Neural cell (in vitro differentiated cells): ENCODE data around the gene RPGRIP1L. TPM values are rescaled to one million over a fixed set of nuclear protein-coding genes. Genes with fewer than 3 reads are reported as not detected.

ENCODE experiments used
- H2AFZ ChIP-seq: fragments of 200-600, 300-800 bp; sonication (generic), shearing (Covaris generic); 2 replicates; pipeline ENCODE4 v1.6.0; 2014; ENCODE audit warnings: low read depth, mild to moderate bottlenecking, antibody characterized with exemption, low read length, moderate library complexity
- H3F3A ChIP-seq: fragments of 200-600 bp; shearing (Covaris generic); 2 replicates; pipeline ENCODE4 v1.6.1; 2016; ENCODE audit warnings: mild to moderate bottlenecking, moderate library complexity, mixed read lengths, antibody characterized with exemption, low read length; ENCODE audit not compliant: insufficient read depth, poor library complexity, severe bottlenecking
- H3K27ac ChIP-seq: fragments of 200-600, 300-800 bp; sonication (generic), shearing (Covaris generic); 2 replicates; pipeline ENCODE4 v1.5.1; 2014; ENCODE audit warnings: mild to moderate bottlenecking, low read length, moderate library complexity
- H3K27me3 ChIP-seq: fragments of 300-800, 200-600 bp; sonication (generic), shearing (Covaris generic); 2 replicates; pipeline ENCODE4 v1.6.0; 2014; ENCODE audit warnings: mild to moderate bottlenecking, low read depth, low read length, moderate library complexity; ENCODE audit not compliant: insufficient read depth
- H3K36me3 ChIP-seq: fragments of 300-800, 200-600 bp; sonication (generic), shearing (Covaris generic); 2 replicates; pipeline ENCODE4 v1.5.1; 2014; ENCODE audit warnings: mild to moderate bottlenecking, antibody characterized with exemption, low read length, moderate library complexity; ENCODE audit not compliant: insufficient read depth
- H3K4me2 ChIP-seq: fragments of 300-800, 200-600 bp; sonication (generic), shearing (Covaris generic); 2 replicates; pipeline ENCODE4 v1.6.0; 2014; ENCODE audit warnings: mild to moderate bottlenecking, low read length
- H3K4me3 ChIP-seq: fragments of 300-800, 200-600 bp; sonication (generic), shearing (Covaris generic); 2 replicates; pipeline ENCODE4 v1.5.1; 2014; ENCODE audit warnings: mild to moderate bottlenecking, low read length, moderate library complexity
- H3K79me2 ChIP-seq: fragments of 200-600 bp; shearing (Covaris generic); replicated peaks from 2 replicates; pipeline ENCODE4 v1.6.0; 2014; ENCODE audit warnings: mild to moderate bottlenecking, low read length, moderate library complexity; ENCODE audit not compliant: insufficient read depth
- H3K9ac ChIP-seq: fragments of 300-800, 200-600 bp; sonication (generic), shearing (Covaris generic); 2 replicates; pipeline ENCODE4 v1.6.1; 2016; ENCODE audit warnings: mild to moderate bottlenecking, low read length, mixed read lengths
- H3K9me2 ChIP-seq: fragments of 200-600 bp; shearing (Covaris generic); 2 replicates; pipeline ENCODE4 v1.6.1; 2016; ENCODE audit warnings: mild to moderate bottlenecking, low read length, mixed read lengths; ENCODE audit not compliant: insufficient read depth
- H3K9me3 ChIP-seq: fragments of 200-600, 300-800 bp; sonication (generic), shearing (Covaris generic); 2 replicates; pipeline ENCODE4 v1.6.1; 2016; ENCODE audit warnings: mild to moderate bottlenecking, mixed run types, low read length, moderate library complexity, mixed read lengths
- H4K20me1 ChIP-seq: fragments of 200-600 bp; shearing (Covaris generic); 2 replicates; pipeline ENCODE4 v1.6.1; 2016; ENCODE audit warnings: mild to moderate bottlenecking, mixed run types; ENCODE audit not compliant: insufficient read depth
- EP300 ChIP-seq: fragments of 450-650 bp; conservative IDR thresholded peaks from 2 replicates; pipeline ENCODE4 v1.6.1; 2014; ENCODE audit warnings: antibody characterized with exemption, mild to moderate bottlenecking, moderate library complexity; ENCODE audit not compliant: poor library complexity, severe bottlenecking
- EZH2 ChIP-seq: fragments of 200-600, 300-800 bp; shearing (Covaris generic), sonication (generic); IDR thresholded peaks from 2 replicates; pipeline ENCODE4 v1.6.1; 2014; ENCODE audit warnings: antibody characterized with exemption, low read length, borderline replicate concordance, mild to moderate bottlenecking; ENCODE audit not compliant: insufficient read depth, poor library complexity, severe bottlenecking
- MXI1 ChIP-seq: fragments of 450-650 bp; conservative IDR thresholded peaks from 2 replicates; pipeline ENCODE4 v1.6.1; 2014; ENCODE audit warnings: antibody characterized with exemption, mild to moderate bottlenecking; ENCODE audit not compliant: poor library complexity, severe bottlenecking
- RAD21 ChIP-seq: fragments of 450-650 bp; conservative IDR thresholded peaks from 2 replicates; pipeline ENCODE4 v1.6.1; 2014; ENCODE audit warnings: antibody characterized with exemption, mild to moderate bottlenecking, moderate library complexity
- SMC3 ChIP-seq: fragments of 450-650 bp; conservative IDR thresholded peaks from 2 replicates; pipeline ENCODE4 v1.6.1; 2014; ENCODE audit warnings: antibody characterized with exemption, mild to moderate bottlenecking, moderate library complexity; ENCODE audit not compliant: poor library complexity
- TAF1 ChIP-seq: IDR thresholded peaks from 2 replicates; pipeline ENCODE4 v1.6.1; 2012; ENCODE audit warnings: low read depth
- polyA plus RNA-seq: library from polyadenylated mRNA; depleted of rRNA; stranded (reverse); fragments of >200 nt; gene quantifications from 2 replicates; pipeline ENCODE4 v1.2.3, GENCODE V29; 2014
- TF ChIP-seq, protein P1 (sequence below): fragments of 450-650 bp; IDR thresholded peaks from 2 replicates; pipeline ENCODE4 v1.5.1; 2014; ENCODE audit warnings: antibody characterized with exemption, mild to moderate bottlenecking, moderate library complexity; ENCODE audit not compliant: poor library complexity, severe bottlenecking

The RPGRIP1L gene
- polyA plus RNA-seq, 1 donor from 2014 or later, result 24.6 TPM

DNA sequence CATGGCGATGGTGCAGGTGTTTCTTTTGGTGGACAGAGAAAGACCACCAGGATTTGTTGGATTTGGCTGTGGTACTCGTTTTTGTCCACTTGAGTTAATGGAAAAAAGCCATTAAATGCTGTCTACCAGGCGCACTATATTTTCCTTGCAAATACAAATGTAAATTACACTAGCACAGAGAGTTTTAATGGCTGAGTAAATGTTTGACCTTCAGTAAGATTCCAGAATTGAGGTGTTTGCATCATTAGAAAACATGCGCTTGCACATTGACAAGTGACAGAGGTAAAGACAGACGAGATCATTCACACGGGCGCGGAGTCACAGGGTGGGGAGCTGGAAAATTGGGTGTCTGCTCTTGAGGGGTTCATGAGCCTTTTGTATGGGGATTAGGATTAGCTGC, 147.1 kb downstream of the RPGRIP1L start:
- no peak overlapping the region for H3K27ac ChIP-seq
- H3F3A ChIP-seq, result no peaks in the 10 kb centered on the region
- H3K4me2 ChIP-seq, result no peak overlapping the region
- no peaks in the 10 kb centered on the region for H3K36me3 ChIP-seq
- H2AFZ ChIP-seq, result no peak overlapping the region
- H3K27me3 ChIP-seq, result no peaks in the 10 kb centered on the region
- H3K9me3 ChIP-seq, result no peaks in the 10 kb centered on the region
- H3K79me2 ChIP-seq, result no peaks in the 10 kb centered on the region
- no peak for TF ChIP-seq EZH2
- no peak overlapping the region for H3K9ac ChIP-seq
- no peaks in the 10 kb centered on the region for H3K9me2 ChIP-seq
- H3K4me3 ChIP-seq, result no peak overlapping the region
- no peaks in the 10 kb centered on the region for H4K20me1 ChIP-seq

DNA sequence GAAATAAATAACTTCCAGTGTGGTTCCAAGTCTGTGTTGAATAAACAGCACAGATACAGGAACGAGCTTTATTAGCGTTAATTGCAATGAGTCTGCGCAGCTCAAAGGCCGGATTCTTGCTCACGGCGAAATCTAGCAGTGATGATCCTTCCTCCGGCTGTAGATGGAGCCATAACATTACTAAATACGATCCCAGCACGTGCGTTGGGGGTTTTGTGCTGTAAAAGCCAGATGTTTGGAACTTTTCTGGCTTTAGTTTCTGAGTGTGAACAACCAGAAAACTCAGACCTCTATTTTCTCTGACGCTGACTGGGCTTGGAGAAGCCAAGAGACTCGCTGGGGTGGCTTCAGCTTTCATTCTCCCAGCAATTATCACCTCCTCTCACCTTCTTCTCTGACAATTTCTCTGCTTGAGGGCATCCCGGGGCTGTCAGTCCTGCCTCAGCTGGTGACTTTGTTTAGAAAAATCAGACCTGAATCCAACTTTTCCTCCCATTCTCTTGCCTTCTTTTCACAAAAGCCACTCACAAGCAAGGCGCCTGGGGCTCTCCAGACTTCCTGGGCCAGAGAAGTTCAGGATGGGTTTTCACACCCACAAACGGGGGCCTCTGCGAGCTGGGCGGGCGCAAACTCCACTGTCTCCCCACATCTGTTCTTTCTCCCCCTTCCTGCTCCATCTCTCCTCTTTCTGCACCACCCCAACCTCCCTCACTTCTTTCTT, 153.5 kb downstream of the RPGRIP1L start:
- Histone ChIP-seq H3K27ac (no peak overlapping the region), H3K4me2 (no peak overlapping the region), H3K27me3 (peaks cover 4% of the 10 kb centered on the region), H2AFZ (no peak overlapping the region), H3K79me2 (no peaks in the 10 kb centered on the region), H3F3A (no peaks in the 10 kb centered on the region), H3K4me3 (no peak overlapping the region), H3K36me3 (no peaks in the 10 kb centered on the region), H3K9ac (no peak overlapping the region), H3K9me3 (no peaks in the 10 kb centered on the region), H4K20me1 (no peaks in the 10 kb centered on the region), H3K9me2 (no peaks in the 10 kb centered on the region)
- TF ChIP-seq TAF1 (no peak), EP300 (no peak), RAD21 (peak; percentile 90), EZH2 (no peak), MXI1 (peak; percentile 67), SMC3 (peak; percentile 83)
- TF ChIP-seq, protein P1, sequence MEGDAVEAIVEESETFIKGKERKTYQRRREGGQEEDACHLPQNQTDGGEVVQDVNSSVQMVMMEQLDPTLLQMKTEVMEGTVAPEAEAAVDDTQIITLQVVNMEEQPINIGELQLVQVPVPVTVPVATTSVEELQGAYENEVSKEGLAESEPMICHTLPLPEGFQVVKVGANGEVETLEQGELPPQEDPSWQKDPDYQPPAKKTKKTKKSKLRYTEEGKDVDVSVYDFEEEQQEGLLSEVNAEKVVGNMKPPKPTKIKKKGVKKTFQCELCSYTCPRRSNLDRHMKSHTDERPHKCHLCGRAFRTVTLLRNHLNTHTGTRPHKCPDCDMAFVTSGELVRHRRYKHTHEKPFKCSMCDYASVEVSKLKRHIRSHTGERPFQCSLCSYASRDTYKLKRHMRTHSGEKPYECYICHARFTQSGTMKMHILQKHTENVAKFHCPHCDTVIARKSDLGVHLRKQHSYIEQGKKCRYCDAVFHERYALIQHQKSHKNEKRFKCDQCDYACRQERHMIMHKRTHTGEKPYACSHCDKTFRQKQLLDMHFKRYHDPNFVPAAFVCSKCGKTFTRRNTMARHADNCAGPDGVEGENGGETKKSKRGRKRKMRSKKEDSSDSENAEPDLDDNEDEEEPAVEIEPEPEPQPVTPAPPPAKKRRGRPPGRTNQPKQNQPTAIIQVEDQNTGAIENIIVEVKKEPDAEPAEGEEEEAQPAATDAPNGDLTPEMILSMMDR, result peak; percentile 93

Other genes with a start within 250 kb of the RPGRIP1L start
- gene AKTIP, start 200.7 kb downstream of the RPGRIP1L start, polyA plus RNA-seq, result 68.6 and 73.7 TPM in 2 replicates
- gene FTO, start 297 bp upstream of the RPGRIP1L start, polyA plus RNA-seq, result 80.1 and 83.0 TPM in 2 replicates